K562 (cell line): ENCODE data around the gene CCNL2.

Experiments
- CTCF ChIP-seq, 3 experiments: IDR thresholded peaks in 2 of 3; conservative IDR thresholded peaks in 1 of 3; 2 replicates each; pipeline ENCODE4 v1.5.1; 2011 to 2012; ENCODE audit warnings: low read length in 3 of 3, mild to moderate bottlenecking in 3 of 3, control low read depth in 2 of 3, improper control_type of control experiment in 1 of 3, inconsistent platforms in 1 of 3, low read depth in 1 of 3, mixed read lengths in 1 of 3, moderate library complexity in 1 of 3; ENCODE audit not compliant: insufficient read depth in 2 of 3
- HDAC3 ChIP-seq: fragments of 450-650 bp; IDR thresholded peaks from 2 replicates; pipeline ENCODE4 v1.6.1; 2018; ENCODE audit warnings: borderline replicate concordance, mild to moderate bottlenecking, moderate library complexity; ENCODE audit not compliant: partially characterized antibody
- HIVEP1 ChIP-seq: fragments of 250-450 bp; sonication (Bioruptor Pico); IDR thresholded peaks from 2 replicates; pipeline ENCODE4 v1.4.0; 2020; ENCODE audit warnings: mild to moderate bottlenecking
- KAT8 ChIP-seq: fragments of 450-650 bp; IDR thresholded peaks from 2 replicates; pipeline ENCODE4 v1.6.1; 2016; ENCODE audit warnings: low read depth, mild to moderate bottlenecking
- SIRT6 ChIP-seq: IDR thresholded peaks from one replicate; pipeline ENCODE4 v1.6.1; 2012; ENCODE audit warnings: low read depth, mild to moderate bottlenecking, control low read depth, inconsistent platforms, low read length, moderate library complexity

DNA sequence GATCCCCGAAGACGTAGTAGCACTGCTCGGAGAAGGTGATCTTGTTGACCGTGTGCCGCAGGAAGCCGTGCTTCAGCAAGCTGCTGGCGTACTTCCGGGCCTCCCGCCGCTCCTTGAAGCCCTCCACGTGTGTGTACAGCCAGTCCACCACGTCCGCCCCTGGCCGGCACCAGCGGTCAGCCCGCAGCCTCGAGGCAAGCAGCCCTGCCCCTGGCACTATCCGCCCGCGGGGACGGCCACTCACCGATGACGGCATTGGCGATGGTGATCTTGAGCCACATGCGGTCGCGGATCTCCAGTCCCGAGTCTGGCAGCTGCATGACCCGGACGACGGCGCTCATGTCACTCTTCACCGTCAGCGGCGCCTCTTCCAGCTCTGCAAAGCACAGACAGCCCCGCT lies 60.9 kb downstream of the CCNL2 start:
- TF ChIP-seq HDAC3 = no peak
- no peak for TF ChIP-seq CTCF (IDR thresholded peaks at IDR 0.05 in 2 of 3, conservative IDR thresholded peaks at IDR 0.05 in 1 of 3; ENCODE audit: insufficient read depth in 2 of 3, low read depth in 1 of 3, low read length in 3 of 3)
- no peak for TF ChIP-seq KAT8
- TF ChIP-seq HIVEP1 (CRISPR knock-in tag) = no peak
- TF ChIP-seq SIRT6 = no peak
